HG03066 (cell line): Measurements from ENCODE around the gene UPP1.
A peak's percentile ranks its signal among the peaks of the same experiment; 100 is the strongest.
"Not testable (repeated sequence)": the region's sequence is repeated elsewhere in the genome, so short reads cannot be mapped to it uniquely, and the experiment has no call there.

Experiments
- ATAC-seq: cut with Tn5 transposase; IDR thresholded peaks from one replicate; pipeline ENCODE4 v1.9.1; 2021; ENCODE audit warnings: low read depth; ENCODE audit not compliant: unreplicated experiment

UPP1 gene

GRCh38 chr7:48089046-48090003 lies at the start of gene UPP1:
UPP1 (plus strand) TSS chr7:48089265; CDS start chr7:48094784, 5,519 bp downstream.
- ATAC-seq, result peak; percentile 45

GRCh38 chr7:48040944-48041652 lies 48.0 kb upstream of the UPP1 start:
- ATAC-seq, result no peak

- no peak for ATAC-seq
Measured at GRCh38 chr7:48041653-48041970, 47.5 kb upstream of the UPP1 start.

- no peak for ATAC-seq
Measured at GRCh38 chr7:48042216-48042615, 46.8 kb upstream of the UPP1 start.

- ATAC-seq, result no peak
Measured at GRCh38 chr7:48042636-48043035, 46.4 kb upstream of the UPP1 start.

GRCh38 chr7:48045195-48045765 lies 43.8 kb upstream of the UPP1 start:
- ATAC-seq, result no peak

DNA sequence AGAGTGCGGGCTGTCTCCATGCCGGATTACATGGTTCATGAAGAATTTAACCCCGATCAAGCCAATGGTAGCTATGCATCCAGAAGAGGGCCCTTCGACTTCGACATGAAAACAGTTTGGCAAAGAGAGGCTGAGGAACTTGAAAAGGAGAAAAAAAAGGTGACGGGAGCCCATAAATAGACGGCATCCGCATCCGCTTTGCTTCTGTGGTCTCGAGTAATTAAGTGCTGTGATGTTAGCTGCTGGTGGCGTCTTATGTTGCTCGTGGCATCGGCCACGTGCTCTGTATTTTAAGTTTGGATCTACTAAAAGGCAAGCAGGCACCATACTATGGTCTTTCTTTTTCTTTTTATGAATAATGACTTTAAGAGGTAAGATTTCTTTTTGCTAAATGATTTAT lies 42.6 kb upstream of the UPP1 start:
- ATAC-seq, result no peak

DNA sequence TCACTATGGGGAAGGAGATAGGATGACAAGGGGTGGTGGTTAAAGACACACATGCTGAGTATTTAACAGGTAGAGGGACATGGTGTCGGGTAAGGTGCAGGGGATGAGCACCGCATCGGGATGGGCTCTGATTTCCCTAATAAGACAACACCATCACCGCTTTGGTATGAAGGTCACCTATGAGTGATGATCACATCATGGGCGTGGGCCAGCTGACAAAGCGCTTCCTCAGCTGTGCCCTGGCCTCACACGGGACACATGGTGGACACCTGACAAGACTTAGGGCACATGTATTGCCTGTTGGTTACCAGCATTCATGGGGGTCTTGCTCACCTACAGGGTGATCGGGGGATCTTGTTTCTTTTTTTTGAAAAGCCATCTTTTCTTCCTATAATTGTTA lies 41.0 kb upstream of the UPP1 start:
- ATAC-seq, result no peak

- ATAC-seq, result no peak
Measured at GRCh38 chr7:48049850-48050249, 39.2 kb upstream of the UPP1 start.

DNA sequence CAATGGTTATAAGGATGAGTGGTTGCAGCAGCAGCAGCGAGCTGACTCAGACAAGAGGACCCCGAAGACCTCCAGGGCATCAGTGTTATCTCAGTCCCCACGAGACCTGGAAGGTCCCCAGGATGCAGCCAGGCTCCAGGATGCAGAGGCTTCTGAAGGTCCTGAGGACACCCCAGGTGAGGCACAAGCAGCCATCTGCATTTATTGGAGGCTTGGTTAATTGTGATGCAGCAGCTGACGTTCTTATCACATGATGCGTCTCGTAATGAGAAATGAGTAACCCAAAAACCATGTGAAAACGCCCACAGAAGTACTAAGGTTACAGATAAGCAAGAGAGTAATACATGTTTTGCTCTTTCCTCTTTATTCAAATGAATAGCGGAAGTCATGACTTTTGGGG lies 36.3 kb upstream of the UPP1 start:
- ATAC-seq, result no peak

DNA sequence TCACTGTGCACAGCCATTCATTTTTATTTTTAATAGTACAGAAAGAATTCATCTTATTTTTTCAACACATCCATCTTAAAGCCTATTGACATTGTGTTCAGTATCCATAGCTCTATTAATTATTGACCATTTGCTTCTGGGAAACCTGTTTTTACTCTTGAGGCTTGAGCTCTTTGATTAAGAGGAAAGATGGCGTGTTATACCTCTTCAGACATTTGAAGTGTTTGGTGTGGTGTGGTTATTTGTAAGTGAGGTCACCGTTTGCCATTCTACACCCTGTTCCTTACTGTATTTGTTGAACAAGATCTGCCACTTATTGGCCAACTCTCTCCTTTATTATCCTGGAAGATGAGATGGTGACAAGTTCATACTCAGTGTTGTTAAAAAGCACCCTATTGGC lies 35.3 kb upstream of the UPP1 start:
- ATAC-seq, result no peak

GRCh38 chr7:48058990-48059389 lies 30.1 kb upstream of the UPP1 start:
- no peak for ATAC-seq

DNA sequence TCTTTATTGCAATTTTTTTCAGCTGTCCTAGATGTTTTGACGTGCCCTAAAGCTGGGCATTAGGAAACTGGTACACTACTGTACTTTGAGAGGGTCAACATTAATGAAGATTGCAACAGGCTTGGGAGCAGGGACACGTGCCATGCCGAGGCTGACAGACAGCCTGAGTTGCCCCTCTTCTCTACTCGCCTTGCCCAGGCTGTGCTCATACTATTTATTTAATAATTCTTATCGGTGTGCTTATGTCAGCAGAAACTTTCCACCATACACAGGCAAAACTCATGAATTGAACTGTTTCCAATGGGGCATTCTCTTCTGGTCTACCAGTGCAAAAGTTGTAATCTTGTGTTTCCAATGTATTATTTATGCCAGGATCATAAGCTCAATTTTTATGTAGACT lies 29.4 kb upstream of the UPP1 start:
- ATAC-seq, result no peak

- ATAC-seq, result no peak
Measured at GRCh38 chr7:48063985-48064384, 25.1 kb upstream of the UPP1 start.

DNA sequence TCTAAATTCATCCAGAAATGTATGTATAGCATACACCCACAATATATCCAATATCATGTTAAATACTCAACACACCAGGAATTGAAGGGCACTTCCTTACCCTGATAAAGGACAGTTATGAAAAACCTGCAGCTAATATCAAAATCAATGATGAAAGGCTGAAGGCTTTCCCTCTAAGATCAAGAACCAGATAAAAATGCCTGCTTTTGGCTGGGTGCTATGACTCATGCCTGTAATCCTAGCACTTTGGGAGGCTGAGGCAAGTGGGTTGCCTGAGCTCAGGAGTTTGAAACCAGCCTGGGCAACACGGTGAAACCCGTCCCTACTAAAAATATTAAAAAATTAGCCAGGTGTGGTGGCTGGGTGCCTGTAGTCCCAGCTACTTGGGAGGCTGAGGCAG lies 21.6 kb upstream of the UPP1 start:
- no peak for ATAC-seq

DNA sequence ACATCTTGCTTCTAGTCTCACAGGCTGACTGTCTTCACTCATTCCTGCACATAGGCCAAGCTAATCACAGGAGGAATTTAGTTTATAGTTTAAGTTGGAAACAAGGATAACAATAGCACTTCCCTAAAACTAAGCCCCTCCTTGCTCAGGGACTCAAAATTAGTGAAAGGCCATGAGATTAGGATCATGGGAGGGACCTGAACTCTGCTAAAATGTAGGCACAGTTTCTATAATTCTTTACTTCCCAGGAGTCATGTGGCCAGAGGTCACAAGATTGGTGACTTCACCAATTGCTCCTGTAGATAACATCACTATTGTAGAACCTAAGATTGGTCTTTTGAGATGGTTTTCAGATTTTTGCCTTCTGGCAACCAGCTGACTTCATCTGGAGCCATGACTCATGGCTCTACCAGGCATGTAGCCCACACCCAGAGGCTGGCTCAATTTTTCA lies 14.8 kb upstream of the UPP1 start:
- ATAC-seq, result no peak

DNA sequence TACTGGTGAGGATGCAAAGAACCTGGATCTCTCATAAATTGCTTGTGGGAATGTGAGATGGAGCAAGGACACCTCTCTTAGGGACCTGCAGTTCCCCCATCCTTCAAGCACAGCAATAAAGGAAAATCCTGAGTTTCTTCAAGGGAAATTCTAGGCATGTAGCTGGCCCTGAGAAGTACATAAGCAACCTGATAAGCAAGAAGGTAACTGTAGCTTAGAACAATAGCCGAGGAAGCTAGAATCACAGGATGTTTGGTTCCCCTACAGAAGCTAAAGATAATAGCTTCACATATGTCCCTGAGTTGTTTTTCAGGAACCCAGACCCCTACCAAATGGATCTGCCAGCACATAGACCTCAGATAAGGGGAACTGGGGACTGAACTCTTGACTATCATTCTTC lies 11.6 kb upstream of the UPP1 start:
- no peak for ATAC-seq

DNA sequence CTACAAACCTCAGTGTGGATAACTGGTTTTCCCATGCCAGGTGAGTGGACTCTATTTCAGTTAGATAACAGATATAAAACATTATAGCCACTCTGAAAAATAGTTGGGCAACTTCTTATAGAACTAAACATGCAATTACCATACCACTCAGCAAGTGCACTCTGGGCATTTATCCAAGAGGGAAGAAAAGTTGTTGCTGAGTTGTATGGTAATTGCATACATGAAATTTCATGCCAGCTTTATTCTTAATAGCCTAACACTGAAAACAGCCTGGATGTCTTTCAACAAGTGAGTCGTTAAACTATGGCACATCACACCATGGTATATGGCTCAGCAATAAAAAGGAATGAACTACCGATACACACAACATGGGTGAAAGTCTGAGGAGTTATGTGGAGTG lies 10.6 kb upstream of the UPP1 start:
- ATAC-seq, result no peak

GRCh38 chr7:48082378-48082777 lies 6.7 kb upstream of the UPP1 start:
- not testable (repeated sequence) for ATAC-seq

- no peak for ATAC-seq
Measured at GRCh38 chr7:48083114-48083830, 5.8 kb upstream of the UPP1 start.
